ENCODE measurements around the gene WBP11. TPM values are rescaled to one million over a fixed set of nuclear protein-coding genes. Genes with fewer than 3 reads are reported as not detected.
A peak's percentile ranks its signal among the peaks of the same experiment; 100 is the strongest.
"Not testable (repeated sequence)": the region's sequence is repeated elsewhere in the genome, so short reads cannot be mapped to it uniquely, and the experiment has no call there.

Gene WBP11
- polyA plus RNA-seq, 4 donors, result 12.2 to 44.5 (median 17.0) TPM

GRCh38 chr12:14743061-14743460 lies 60.2 kb downstream of the WBP11 start:
- H3K4me1 ChIP-seq (ENCODE audit: control insufficient read depth in 3 of 3, insufficient read depth in 2 of 3, low read depth in 1 of 3, low read length in 2 of 3), result peaks cover 0 to 2% (median 0%) of the 10 kb centered on the region in 3 donors
- no peak for FAIRE-seq
- no peaks in the 10 kb centered on the region for H3K36me3 ChIP-seq (ENCODE audit: control insufficient read depth in 3 of 3, insufficient read depth in 2 of 3, low read depth in 1 of 3, low read length in 3 of 3)
- H3K27ac ChIP-seq (ENCODE audit: low read depth in 1 of 3, low read length in 2 of 3), result no peak overlapping the region
- no peak overlapping the region for H3K4me3 ChIP-seq (ENCODE audit: low read depth in 1 of 3, low read length in 3 of 3)
- 91 to 93% (median 91%) methylated on average over 1 of the region's 1 CpG for WGBS, 3 donors
- no peak for DNase-seq
- H3K27me3 ChIP-seq (ENCODE audit: control insufficient read depth in 3 of 3, insufficient read depth in 3 of 3, low read length in 3 of 3), result no peaks in the 10 kb centered on the region
- H3K9me3 ChIP-seq (ENCODE audit: control insufficient read depth in 2 of 2, insufficient read depth in 1 of 2, low read depth in 1 of 2, low read length in 1 of 2), result peaks cover 0 to 17% of the 10 kb centered on the region in 2 donors

- DNase-seq (no peak), FAIRE-seq (no peak)
- H3K4me3 ChIP-seq (ENCODE audit: low read depth in 1 of 3, low read length in 3 of 3), result no peak overlapping the region
- H3K27me3 ChIP-seq (ENCODE audit: control insufficient read depth in 3 of 3, insufficient read depth in 3 of 3, low read length in 3 of 3), result no peaks in the 10 kb centered on the region
- H3K4me1 ChIP-seq (ENCODE audit: control insufficient read depth in 3 of 3, insufficient read depth in 2 of 3, low read depth in 1 of 3, low read length in 2 of 3), result peaks cover 0 to 2% (median 0%) of the 10 kb centered on the region in 3 donors
- 89 to 100% (median 95%) methylated on average over 2 of the region's 2 CpGs for WGBS, 3 donors
- no peaks in the 10 kb centered on the region for H3K36me3 ChIP-seq (ENCODE audit: control insufficient read depth in 3 of 3, insufficient read depth in 2 of 3, low read depth in 1 of 3, low read length in 3 of 3)
- H3K9me3 ChIP-seq (ENCODE audit: control insufficient read depth in 2 of 2, insufficient read depth in 1 of 2, low read depth in 1 of 2, low read length in 1 of 2), result peaks cover 0 to 17% of the 10 kb centered on the region in 2 donors
- H3K27ac ChIP-seq (ENCODE audit: low read depth in 1 of 3, low read length in 2 of 3), result no peak overlapping the region
Observed at GRCh38 chr12:14741942-14742341, 61.3 kb downstream of the WBP11 start.

- H3K4me1 ChIP-seq (ENCODE audit: control insufficient read depth in 3 of 3, insufficient read depth in 2 of 3, low read depth in 1 of 3, low read length in 2 of 3), result peaks cover 0 to 2% (median 0%) of the 10 kb centered on the region in 3 donors
- H3K4me3 ChIP-seq (ENCODE audit: low read depth in 1 of 3, low read length in 3 of 3), result no peak overlapping the region
- H3K9me3 ChIP-seq (ENCODE audit: control insufficient read depth in 2 of 2, insufficient read depth in 1 of 2, low read depth in 1 of 2, low read length in 1 of 2), result peaks cover 0 to 17% of the 10 kb centered on the region in 2 donors
- 51 to 83% (median 70%) methylated on average over 4 of the region's 4 CpGs for WGBS, 3 donors
- DNase-seq, result peak in 1 of 2 donors; percentile 7
- peak overlapping the region in 1 of 3 donors; percentile 35 for H3K27ac ChIP-seq (ENCODE audit: low read depth in 1 of 3, low read length in 2 of 3)
- no peaks in the 10 kb centered on the region for H3K36me3 ChIP-seq (ENCODE audit: control insufficient read depth in 3 of 3, insufficient read depth in 2 of 3, low read depth in 1 of 3, low read length in 3 of 3)
- H3K27me3 ChIP-seq (ENCODE audit: control insufficient read depth in 3 of 3, insufficient read depth in 3 of 3, low read length in 3 of 3), result no peaks in the 10 kb centered on the region
- FAIRE-seq, result no peak
Observed at GRCh38 chr12:14741153-14741552, 62.1 kb downstream of the WBP11 start.

- not testable (repeated sequence) for H3K36me3 ChIP-seq (ENCODE audit: control insufficient read depth in 3 of 3, insufficient read depth in 2 of 3, low read depth in 1 of 3, low read length in 3 of 3); H3K4me3 ChIP-seq (ENCODE audit: low read depth in 1 of 3, low read length in 3 of 3); H3K4me1 ChIP-seq (ENCODE audit: control insufficient read depth in 3 of 3, insufficient read depth in 2 of 3, low read depth in 1 of 3, low read length in 2 of 3); H3K9me3 ChIP-seq (ENCODE audit: control insufficient read depth in 2 of 2, insufficient read depth in 1 of 2, low read depth in 1 of 2, low read length in 1 of 2); H3K27me3 ChIP-seq (ENCODE audit: control insufficient read depth in 3 of 3, insufficient read depth in 3 of 3, low read length in 3 of 3); FAIRE-seq; H3K27ac ChIP-seq (ENCODE audit: low read depth in 1 of 3, low read length in 2 of 3); DNase-seq
- WGBS, 3 donors, result 84 to 92% (median 91%) methylated on average over 16 of the region's 16 CpGs
Observed at GRCh38 chr12:14736441-14736840, 66.8 kb downstream of the WBP11 start.

Other genes starting within 250 kb of the WBP11 start
- 10 to 100 TPM in 2 of 4 donors, 1 to 10 TPM in 2; 7.8 to 44.9 (median 18.3) TPM for gene PLBD1, start 235.6 kb downstream of the WBP11 start, polyA plus RNA-seq
- 100 to 1,000 TPM in 1 of 4 donors, 10 to 100 TPM in 3; 34.9 to 105 (median 51.8) TPM for gene GUCY2C, start 106.9 kb downstream of the WBP11 start, polyA plus RNA-seq
- 1 to 10 TPM in 1 of 4 donors, under 1 TPM in 2, not detected in 1; 0.45 to 1.8 (median 0.75) TPM for gene C12orf60, start 192 bp upstream of the WBP11 start, polyA plus RNA-seq
- under 1 TPM in 2 of 4 donors, not detected in 2; 0.06 to 0.25 TPM for gene SMCO3, start 10.7 kb upstream of the WBP11 start, polyA plus RNA-seq
- gene ART4, start 40.0 kb upstream of the WBP11 start, polyA plus RNA-seq, result 1 to 10 TPM in 1 of 4 donors, under 1 TPM in 1, not detected in 2; 0.31 to 6.6 TPM
- 100 to 1,000 TPM in 1 of 4 donors, 10 to 100 TPM in 3; 10.6 to 268 (median 15.5) TPM for gene MGP, start 82.4 kb upstream of the WBP11 start, polyA plus RNA-seq
- gene ERP27, start 135.1 kb upstream of the WBP11 start, polyA plus RNA-seq, result 10 to 100 TPM in 1 of 4 donors, under 1 TPM in 1, not detected in 2; 0.12 to 34.9 TPM
- 100 to 1,000 TPM in 1 of 4 donors, 10 to 100 TPM in 3; 26.4 to 104 (median 56.7) TPM for gene ARHGDIB, start 158.1 kb upstream of the WBP11 start, polyA plus RNA-seq
- gene PDE6H, start 169.6 kb upstream of the WBP11 start, polyA plus RNA-seq, result not detected